Measurements from ENCODE around the gene CDK14.
A peak's percentile ranks its signal among the peaks of the same experiment; 100 is the strongest.
"Not testable (repeated sequence)": the region's sequence is repeated elsewhere in the genome, so short reads cannot be mapped to it uniquely, and the experiment has no call there.

Gene CDK14

DNA sequence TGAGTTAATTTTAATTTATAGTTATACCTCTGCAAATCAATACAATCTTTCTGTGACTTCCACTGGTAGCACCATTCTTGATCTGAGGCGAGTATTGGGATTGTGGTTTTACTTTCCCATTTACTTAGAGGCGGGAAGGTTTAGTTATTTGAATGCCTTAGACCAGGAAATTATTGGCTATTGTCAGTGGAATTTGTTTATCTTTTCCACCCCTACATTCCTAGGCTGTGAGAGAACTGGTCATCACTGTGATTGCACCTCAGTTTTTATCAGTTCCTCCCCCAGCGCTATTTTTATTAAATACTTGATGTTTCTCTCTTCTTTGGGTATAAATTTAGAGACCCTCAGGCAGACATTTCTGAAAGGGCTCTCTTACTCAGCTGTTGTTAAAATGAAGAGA, 29.9 kb downstream of the CDK14 start:
- Histone ChIP-seq H3K9ac (ENCODE audit: low read length) (no peak overlapping the region), H4K20me1 (ENCODE audit: insufficient read depth, low read length) (no peaks in the 10 kb centered on the region), H3K79me2 (ENCODE audit: low read length) (no peaks in the 10 kb centered on the region), H3K27me3 (replicated peaks; ENCODE audit: insufficient read depth, low read length) (no peaks in the 10 kb centered on the region), H3K4me2 (ENCODE audit: low read depth, low read length) (no peak overlapping the region), H3K36me3 (replicated peaks; ENCODE audit: insufficient read depth, low read length) (no peaks in the 10 kb centered on the region), H3K9me2 (replicated peaks; ENCODE audit: insufficient read depth, low read length) (no peaks in the 10 kb centered on the region), H3K4me3 (ENCODE audit: low read length) (no peak overlapping the region), H3F3A (ENCODE audit: insufficient read depth, low read length) (no peaks in the 10 kb centered on the region), H2AFZ (ENCODE audit: low read length) (no peak overlapping the region), H3K27ac (ENCODE audit: low read length) (no peak overlapping the region), H3K4me1 (ENCODE audit: low read length) (no peaks in the 10 kb centered on the region), H3K9me3 (replicated peaks; ENCODE audit: insufficient read depth, low read length) (no peaks in the 10 kb centered on the region)
- DNase-seq, result no peak
- TF ChIP-seq, protein P1, sequence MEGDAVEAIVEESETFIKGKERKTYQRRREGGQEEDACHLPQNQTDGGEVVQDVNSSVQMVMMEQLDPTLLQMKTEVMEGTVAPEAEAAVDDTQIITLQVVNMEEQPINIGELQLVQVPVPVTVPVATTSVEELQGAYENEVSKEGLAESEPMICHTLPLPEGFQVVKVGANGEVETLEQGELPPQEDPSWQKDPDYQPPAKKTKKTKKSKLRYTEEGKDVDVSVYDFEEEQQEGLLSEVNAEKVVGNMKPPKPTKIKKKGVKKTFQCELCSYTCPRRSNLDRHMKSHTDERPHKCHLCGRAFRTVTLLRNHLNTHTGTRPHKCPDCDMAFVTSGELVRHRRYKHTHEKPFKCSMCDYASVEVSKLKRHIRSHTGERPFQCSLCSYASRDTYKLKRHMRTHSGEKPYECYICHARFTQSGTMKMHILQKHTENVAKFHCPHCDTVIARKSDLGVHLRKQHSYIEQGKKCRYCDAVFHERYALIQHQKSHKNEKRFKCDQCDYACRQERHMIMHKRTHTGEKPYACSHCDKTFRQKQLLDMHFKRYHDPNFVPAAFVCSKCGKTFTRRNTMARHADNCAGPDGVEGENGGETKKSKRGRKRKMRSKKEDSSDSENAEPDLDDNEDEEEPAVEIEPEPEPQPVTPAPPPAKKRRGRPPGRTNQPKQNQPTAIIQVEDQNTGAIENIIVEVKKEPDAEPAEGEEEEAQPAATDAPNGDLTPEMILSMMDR (IDR thresholded peaks at IDR 0.05; ENCODE audit: low read length), result no peak
- TF ChIP-seq EZH2 (optimal IDR thresholded peaks at IDR 0.05; ENCODE audit: low read depth, low read length) (no peak), EZH2phosphoT487 (IDR thresholded peaks at IDR 0.05; ENCODE audit: low read length) (no peak)

DNA sequence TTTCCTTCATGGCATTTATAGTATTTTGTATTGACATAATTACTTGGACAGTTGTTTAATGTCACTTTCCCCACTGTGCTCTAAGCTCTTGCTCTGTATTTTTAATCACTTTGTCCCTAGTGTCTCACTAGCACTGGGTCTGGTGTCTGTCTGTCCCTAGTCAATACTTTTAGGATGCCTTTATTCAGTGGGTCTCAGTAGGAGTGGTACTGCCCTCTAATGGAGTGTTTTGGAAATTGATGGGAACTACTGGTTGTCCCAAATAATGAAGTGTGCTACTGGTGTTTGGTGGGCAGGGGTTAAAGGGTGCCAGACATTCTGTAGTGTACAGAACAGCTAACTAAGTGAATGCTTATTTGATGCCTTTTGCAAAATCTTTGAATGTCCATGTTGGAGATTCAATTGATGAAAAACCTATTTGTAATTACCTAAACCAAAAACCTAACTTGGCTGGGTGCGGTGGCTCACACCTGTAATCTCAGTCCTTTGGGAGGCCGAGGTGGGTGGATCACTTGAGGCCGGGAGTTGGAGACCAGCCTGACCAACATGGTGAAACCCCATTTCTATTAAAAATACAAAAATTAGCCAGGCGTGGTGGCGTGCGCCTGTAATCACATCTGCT, 33.3 kb downstream of the CDK14 start:
- no peaks in the 10 kb centered on the region for H3K9me3 ChIP-seq (replicated peaks; ENCODE audit: insufficient read depth, low read length)
- no peaks in the 10 kb centered on the region for H3F3A ChIP-seq (ENCODE audit: insufficient read depth, low read length)
- H3K27me3 ChIP-seq (replicated peaks; ENCODE audit: insufficient read depth, low read length), result no peaks in the 10 kb centered on the region
- H3K4me2 ChIP-seq (ENCODE audit: low read depth, low read length), result no peak overlapping the region
- TF ChIP-seq, protein P1 (IDR thresholded peaks at IDR 0.05; ENCODE audit: low read length), result peak; percentile 63
- TF ChIP-seq EZH2phosphoT487 (IDR thresholded peaks at IDR 0.05; ENCODE audit: low read length), result no peak
- H3K27ac ChIP-seq (ENCODE audit: low read length), result no peak overlapping the region
- H3K9ac ChIP-seq (ENCODE audit: low read length), result no peak overlapping the region
- no peaks in the 10 kb centered on the region for H3K36me3 ChIP-seq (replicated peaks; ENCODE audit: insufficient read depth, low read length)
- no peaks in the 10 kb centered on the region for H4K20me1 ChIP-seq (ENCODE audit: insufficient read depth, low read length)
- no peak overlapping the region for H2AFZ ChIP-seq (ENCODE audit: low read length)
- H3K9me2 ChIP-seq (replicated peaks; ENCODE audit: insufficient read depth, low read length), result no peaks in the 10 kb centered on the region
- no peak overlapping the region for H3K4me3 ChIP-seq (ENCODE audit: low read length)
- H3K4me1 ChIP-seq (ENCODE audit: low read length), result no peaks in the 10 kb centered on the region
- peak; percentile 37 for DNase-seq
- H3K79me2 ChIP-seq (ENCODE audit: low read length), result no peaks in the 10 kb centered on the region

DNA sequence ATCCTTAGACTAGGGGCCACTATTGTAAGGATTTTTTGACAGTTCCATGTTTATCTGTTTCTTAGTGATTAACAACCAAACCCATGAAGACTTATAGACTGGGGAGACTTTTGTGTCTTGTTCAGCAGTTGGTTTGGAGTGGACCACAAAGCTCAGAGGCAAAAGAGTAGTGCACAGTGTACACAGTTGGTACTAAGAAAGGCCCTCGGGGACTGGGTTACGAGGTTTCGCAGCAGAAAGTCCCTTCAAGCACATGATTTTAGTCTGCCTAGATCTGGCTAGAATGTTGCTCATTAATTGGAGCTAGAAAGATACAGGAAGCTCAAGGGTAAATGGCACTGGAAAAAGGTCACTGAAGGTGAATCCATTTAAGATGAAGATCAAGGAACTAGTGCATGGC, 35.4 kb downstream of the CDK14 start:
- H3K27me3 ChIP-seq (replicated peaks; ENCODE audit: insufficient read depth, low read length), result no peaks in the 10 kb centered on the region
- no peaks in the 10 kb centered on the region for H3K9me3 ChIP-seq (replicated peaks; ENCODE audit: insufficient read depth, low read length)
- H3K9me2 ChIP-seq (replicated peaks; ENCODE audit: insufficient read depth, low read length), result no peaks in the 10 kb centered on the region
- H3K4me3 ChIP-seq (ENCODE audit: low read length), result no peak overlapping the region
- no peaks in the 10 kb centered on the region for H3K79me2 ChIP-seq (ENCODE audit: low read length)
- H3K27ac ChIP-seq (ENCODE audit: low read length), result no peak overlapping the region
- H3F3A ChIP-seq (ENCODE audit: insufficient read depth, low read length), result no peaks in the 10 kb centered on the region
- H3K4me1 ChIP-seq (ENCODE audit: low read length), result no peaks in the 10 kb centered on the region
- TF ChIP-seq, protein P1 (IDR thresholded peaks at IDR 0.05; ENCODE audit: low read length), result no peak
- TF ChIP-seq EZH2 (optimal IDR thresholded peaks at IDR 0.05; ENCODE audit: low read depth, low read length) (no peak), EZH2phosphoT487 (IDR thresholded peaks at IDR 0.05; ENCODE audit: low read length) (no peak)
- H2AFZ ChIP-seq (ENCODE audit: low read length), result no peak overlapping the region
- H4K20me1 ChIP-seq (ENCODE audit: insufficient read depth, low read length), result no peaks in the 10 kb centered on the region
- no peak overlapping the region for H3K9ac ChIP-seq (ENCODE audit: low read length)
- no peaks in the 10 kb centered on the region for H3K36me3 ChIP-seq (replicated peaks; ENCODE audit: insufficient read depth, low read length)
- no peak for DNase-seq
- H3K4me2 ChIP-seq (ENCODE audit: low read depth, low read length), result no peak overlapping the region

DNA sequence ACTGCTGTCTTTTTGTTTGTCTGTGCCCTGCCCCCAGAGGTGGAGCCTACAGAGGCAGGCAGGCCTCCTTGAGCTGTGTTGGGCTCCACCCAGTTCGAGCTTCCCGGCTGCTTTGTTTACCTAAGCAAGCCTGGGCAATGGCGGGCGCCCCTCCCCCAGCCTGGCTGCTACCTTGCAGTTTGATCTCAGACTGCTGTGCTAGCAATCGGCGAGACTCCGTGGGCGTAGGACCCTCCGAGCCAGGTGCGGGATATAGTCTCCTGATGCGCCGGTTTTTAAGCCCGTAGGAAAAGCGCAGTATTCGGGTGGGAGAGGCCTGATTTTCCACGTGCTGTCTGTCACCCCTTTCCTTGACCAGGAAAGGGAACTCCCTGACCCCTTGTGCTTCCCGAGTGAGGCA, 43.6 kb downstream of the CDK14 start:
- H3K27ac ChIP-seq (ENCODE audit: low read length); H2AFZ ChIP-seq (ENCODE audit: low read length); H3K79me2 ChIP-seq (ENCODE audit: low read length); H3K9me3 ChIP-seq (replicated peaks; ENCODE audit: insufficient read depth, low read length); H3K27me3 ChIP-seq (replicated peaks; ENCODE audit: insufficient read depth, low read length); H3K4me2 ChIP-seq (ENCODE audit: low read depth, low read length); H3F3A ChIP-seq (ENCODE audit: insufficient read depth, low read length); H4K20me1 ChIP-seq (ENCODE audit: insufficient read depth, low read length); H3K4me1 ChIP-seq (ENCODE audit: low read length); H3K9me2 ChIP-seq (replicated peaks; ENCODE audit: insufficient read depth, low read length); H3K4me3 ChIP-seq (ENCODE audit: low read length); DNase-seq; H3K36me3 ChIP-seq (replicated peaks; ENCODE audit: insufficient read depth, low read length); H3K9ac ChIP-seq (ENCODE audit: low read length): not testable (repeated sequence)
